ENCODE results near the gene PTPRG. TPM values are rescaled to one million over a fixed set of nuclear protein-coding genes. Genes with fewer than 3 reads are reported as not detected.

The PTPRG gene
- total RNA-seq, 1 experiment from 2014 or later = 69.3 TPM

DNA sequence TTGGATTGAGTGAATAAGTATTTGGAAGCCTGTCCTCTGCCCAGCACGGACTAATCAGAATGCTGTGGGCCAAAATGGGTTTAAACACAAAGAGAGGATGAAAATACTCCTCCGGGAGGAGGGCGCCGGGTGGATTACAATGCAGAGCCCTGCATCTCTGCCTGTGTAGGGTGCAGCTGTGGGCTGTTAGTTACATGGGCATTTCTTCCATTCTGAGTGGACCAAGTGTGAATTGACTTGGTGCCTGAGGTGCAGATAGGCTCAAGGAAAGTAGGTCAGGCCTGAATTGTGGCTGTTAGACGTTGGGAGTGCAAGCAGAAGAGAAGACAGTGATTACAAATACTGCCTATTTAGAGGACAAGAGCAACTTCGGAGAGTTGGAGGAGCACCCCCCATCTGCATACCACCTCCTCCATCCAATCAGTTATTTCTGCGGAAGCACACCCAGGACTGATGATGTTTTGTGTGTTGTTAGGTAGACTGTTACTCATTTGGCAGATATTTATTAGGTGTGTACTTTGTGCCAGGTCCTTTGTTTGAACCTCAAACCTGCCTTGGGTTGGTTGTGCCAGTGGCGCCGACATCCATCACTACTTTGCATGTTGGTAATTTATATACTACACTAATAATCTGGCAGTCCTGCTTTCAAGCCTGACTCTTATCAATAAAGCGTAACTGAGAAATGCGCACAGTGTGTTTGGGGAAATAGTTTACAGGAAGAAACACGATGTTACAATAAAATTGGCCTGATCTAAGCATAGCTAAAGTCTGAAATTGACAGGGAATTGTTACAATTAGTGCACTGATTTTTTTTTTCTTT lies 33.0 kb downstream of the PTPRG start:
- Histone ChIP-seq H4K91ac (ENCODE audit: insufficient read length, low read depth, low read length) (no peak overlapping the region), H3K9ac (ENCODE audit: extremely low read depth, insufficient read length, low read length) (no peak overlapping the region), H2BK20ac (ENCODE audit: low read depth, low read length, poor library complexity, severe bottlenecking) (no peak overlapping the region), H3K27ac (ENCODE audit: insufficient read length, low read depth, low read length) (no peak overlapping the region), H3K9me3 (ENCODE audit: control insufficient read depth, low read depth, low read length) (no peaks in the 10 kb centered on the region), H2BK15ac (ENCODE audit: low read depth, low read length) (no peak overlapping the region), H4K8ac (replicated peaks; ENCODE audit: insufficient read length, low read depth, low read length) (no peak overlapping the region), H3K4me1 (ENCODE audit: insufficient read depth, low read length) (peaks cover 29% of the 10 kb centered on the region), H3K14ac (ENCODE audit: insufficient read depth, low read length) (no peak overlapping the region), H3K27me3 (ENCODE audit: insufficient read depth, low read length) (no peaks in the 10 kb centered on the region), H3T11ph (ENCODE audit: low read length) (no peak overlapping the region), H3K23ac (ENCODE audit: insufficient read length, low read depth, low read length) (no peak overlapping the region), H2AFZ (ENCODE audit: low read length) (no peak overlapping the region), H2AK5ac (ENCODE audit: insufficient read length, low read length) (no peak overlapping the region), H4K20me1 (ENCODE audit: control insufficient read depth, insufficient read depth, insufficient read length) (no peaks in the 10 kb centered on the region), H3K4ac (ENCODE audit: low read depth, low read length) (no peak overlapping the region), H4K5ac (ENCODE audit: insufficient read length, low read depth, low read length) (no peak overlapping the region), H2BK12ac (ENCODE audit: insufficient read length, low read depth, low read length) (no peak overlapping the region), H3K23me2 (ENCODE audit: insufficient read length, low read depth, low read length, poor library complexity, severe bottlenecking) (no peaks in the 10 kb centered on the region), H3K18ac (ENCODE audit: insufficient read length, low read depth, low read length) (no peak overlapping the region), H2BK5ac (ENCODE audit: insufficient read length, low read length) (no peak overlapping the region), H3K79me2 (ENCODE audit: insufficient read depth, low read length) (peaks cover 76% of the 10 kb centered on the region), H2BK120ac (ENCODE audit: low read depth, low read length, poor library complexity, severe bottlenecking) (no peak overlapping the region), H3K79me1 (ENCODE audit: insufficient read depth, low read depth, low read length, poor library complexity, severe bottlenecking) (peaks cover 17% of the 10 kb centered on the region), H3K56ac (ENCODE audit: insufficient read length, low read depth, low read length) (no peak overlapping the region), H3K4me2 (ENCODE audit: insufficient read depth, insufficient read length, low read length) (no peak overlapping the region)
- no peak for DNase-seq
- H3K4me1 Mint-ChIP-seq = peaks cover 56 to 68% of the 10 kb centered on the region in 2 experiments
- H3K36me3 Mint-ChIP-seq (ENCODE audit: insufficient read depth in 1 of 3, low read depth in 3 of 3) = peaks cover 5 to 10% (median 8%) of the 10 kb centered on the region in 3 experiments; a peak in 6 of 7 replicates
- no peaks in the 10 kb centered on the region for H3K27me3 Mint-ChIP-seq (ENCODE audit: low read depth)
- TF ChIP-seq, protein P1, sequence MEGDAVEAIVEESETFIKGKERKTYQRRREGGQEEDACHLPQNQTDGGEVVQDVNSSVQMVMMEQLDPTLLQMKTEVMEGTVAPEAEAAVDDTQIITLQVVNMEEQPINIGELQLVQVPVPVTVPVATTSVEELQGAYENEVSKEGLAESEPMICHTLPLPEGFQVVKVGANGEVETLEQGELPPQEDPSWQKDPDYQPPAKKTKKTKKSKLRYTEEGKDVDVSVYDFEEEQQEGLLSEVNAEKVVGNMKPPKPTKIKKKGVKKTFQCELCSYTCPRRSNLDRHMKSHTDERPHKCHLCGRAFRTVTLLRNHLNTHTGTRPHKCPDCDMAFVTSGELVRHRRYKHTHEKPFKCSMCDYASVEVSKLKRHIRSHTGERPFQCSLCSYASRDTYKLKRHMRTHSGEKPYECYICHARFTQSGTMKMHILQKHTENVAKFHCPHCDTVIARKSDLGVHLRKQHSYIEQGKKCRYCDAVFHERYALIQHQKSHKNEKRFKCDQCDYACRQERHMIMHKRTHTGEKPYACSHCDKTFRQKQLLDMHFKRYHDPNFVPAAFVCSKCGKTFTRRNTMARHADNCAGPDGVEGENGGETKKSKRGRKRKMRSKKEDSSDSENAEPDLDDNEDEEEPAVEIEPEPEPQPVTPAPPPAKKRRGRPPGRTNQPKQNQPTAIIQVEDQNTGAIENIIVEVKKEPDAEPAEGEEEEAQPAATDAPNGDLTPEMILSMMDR (conservative IDR thresholded peaks at IDR 0.05) = no peak
- peak overlapping the region; percentile 12 to 41 (median 16); a peak in 2 of 7 replicates for H3K27ac Mint-ChIP-seq
- H3K4me3 Mint-ChIP-seq = no peak overlapping the region
- no CpG with 5 or more reads among the region's 12 CpGs for WGBS (ENCODE audit: extremely low coverage, insufficient read length, low lambda C conversion rate)
- H3K9me3 Mint-ChIP-seq = no peaks in the 10 kb centered on the region
